Suprapubic skin (tissue), 4 donors: ENCODE results near the gene PALB2. TPM values are rescaled to one million over a fixed set of nuclear protein-coding genes. Genes with fewer than 3 reads are reported as not detected.

Experiments used
- DNase-seq, 2 donors: peaks; one replicate each; pipeline ENCODE4 v3.0.0-alpha.2; 2019; ENCODE audit warnings: low spot score in 2 of 2
- H3K27ac ChIP-seq: fragments of 200-600 bp; sonication (generic); one replicate; pipeline ENCODE4 v1.5.1; 2019
- H3K27me3 ChIP-seq: fragments of 200-600 bp; sonication (generic); one replicate; pipeline ENCODE4 v1.5.1; 2019
- H3K36me3 ChIP-seq: fragments of 200-600 bp; sonication (generic); one replicate; pipeline ENCODE4 v1.5.1; 2019
- H3K4me1 ChIP-seq: fragments of 200-600 bp; sonication (generic); one replicate; pipeline ENCODE4 v1.5.1; 2019
- H3K4me3 ChIP-seq: fragments of 200-600 bp; sonication (generic); one replicate; pipeline ENCODE4 v1.5.1; 2019; ENCODE audit warnings: mild to moderate bottlenecking
- H3K9me3 ChIP-seq: fragments of 200-600 bp; sonication (generic); one replicate; pipeline ENCODE4 v1.5.1; 2019
- CTCF ChIP-seq, 2 donors: fragments of 200-600 bp in 1 of 2; fragments of 450-650 bp in 1 of 2; sonication (generic) in 1 of 2; IDR thresholded peaks; one replicate each; pipeline ENCODE4 v1.5.1; 2016 to 2019; ENCODE audit warnings: antibody characterized with exemption in 2 of 2, mild to moderate bottlenecking in 1 of 2, moderate library complexity in 1 of 2
- EP300 ChIP-seq: sonication (generic); formaldehyde crosslinking; IDR thresholded peaks from one replicate; pipeline ENCODE4 v1.6.1; 2017; ENCODE audit warnings: antibody characterized with exemption
- POLR2A ChIP-seq, 2 donors: fragments of 450-650 bp; IDR thresholded peaks; one replicate each; pipeline ENCODE4 v1.6.1; 2017; ENCODE audit warnings: antibody characterized with exemption in 2 of 2, mild to moderate bottlenecking in 2 of 2, moderate library complexity in 2 of 2
- POLR2AphosphoS5 ChIP-seq, 3 donors: sonication (generic); formaldehyde crosslinking; IDR thresholded peaks; one replicate each; pipeline ENCODE4 v1.6.1; 2017; ENCODE audit warnings: antibody characterized with exemption in 3 of 3
- WGBS: methylation state at CpG from one replicate; pipeline ENCODE4 v1.1.5; 2018; 5-methylcytosine and 5-hydroxymethylcytosine counted together
- total RNA-seq, 4 donors: library from RNA; depleted of rRNA; stranded (reverse); fragments of >200 nt; gene quantifications; one replicate each; pipeline ENCODE4 v1.1.0, GENCODE V29; 2016

Gene PALB2
- total RNA-seq, 4 donors from 2014 or later = 11.8 to 16.8 (median 15.8) TPM

GRCh38 chr16:23673971-23674614 is 33.0 kb upstream of the PALB2 start:
- Histone ChIP-seq H3K27ac (no peak overlapping the region), H3K9me3 (no peaks in the 10 kb centered on the region), H3K36me3 (peaks cover 26% of the 10 kb centered on the region), H3K4me3 (no peak overlapping the region), H3K4me1 (peaks cover 11% of the 10 kb centered on the region), H3K27me3 (no peaks in the 10 kb centered on the region)
- 79% methylated on average over 8 of the region's 8 CpGs for WGBS
- no peak for DNase-seq
- no peak for TF ChIP-seq POLR2AphosphoS5 (IDR thresholded peaks at IDR 0.05)
- TF ChIP-seq POLR2A (IDR thresholded peaks at IDR 0.05) = no peak
- TF ChIP-seq CTCF (IDR thresholded peaks at IDR 0.05) = no peak
- TF ChIP-seq EP300 = no peak

- Histone ChIP-seq H3K4me3 (no peak overlapping the region), H3K36me3 (peaks cover 64% of the 10 kb centered on the region), H3K27me3 (no peaks in the 10 kb centered on the region), H3K27ac (no peak overlapping the region), H3K9me3 (no peaks in the 10 kb centered on the region), H3K4me1 (no peaks in the 10 kb centered on the region)
- 87% methylated on average over 4 of the region's 4 CpGs for WGBS
- DNase-seq = no peak
- TF ChIP-seq POLR2A (IDR thresholded peaks at IDR 0.05) (no peak), EP300 (no peak), POLR2AphosphoS5 (IDR thresholded peaks at IDR 0.05) (no peak), CTCF (IDR thresholded peaks at IDR 0.05) (no peak)
These were observed 29.1 kb upstream of the PALB2 start for GRCh38 chr16:23670137-23670776.

GRCh38 chr16:23668873-23669272 is 27.8 kb upstream of the PALB2 start:
- Histone ChIP-seq H3K27ac (no peak overlapping the region), H3K36me3 (peaks cover 78% of the 10 kb centered on the region), H3K4me1 (no peaks in the 10 kb centered on the region), H3K27me3 (no peaks in the 10 kb centered on the region), H3K9me3 (no peaks in the 10 kb centered on the region), H3K4me3 (no peak overlapping the region)
- TF ChIP-seq CTCF (IDR thresholded peaks at IDR 0.05) (no peak), POLR2A (IDR thresholded peaks at IDR 0.05) (no peak), EP300 (no peak), POLR2AphosphoS5 (IDR thresholded peaks at IDR 0.05) (no peak)
- WGBS = 91% methylated on average over 4 of the region's 4 CpGs
- DNase-seq = no peak

- Histone ChIP-seq H3K36me3 (peaks cover 85% of the 10 kb centered on the region), H3K4me3 (no peak overlapping the region), H3K4me1 (no peaks in the 10 kb centered on the region), H3K27ac (no peak overlapping the region), H3K27me3 (no peaks in the 10 kb centered on the region), H3K9me3 (no peaks in the 10 kb centered on the region)
- DNase-seq = no peak
- WGBS = 89% methylated on average over 1 of the region's 1 CpG
- no peak for TF ChIP-seq EP300
- no peak for TF ChIP-seq POLR2A (IDR thresholded peaks at IDR 0.05)
- no peak for TF ChIP-seq CTCF (IDR thresholded peaks at IDR 0.05)
- no peak for TF ChIP-seq POLR2AphosphoS5 (IDR thresholded peaks at IDR 0.05)
These were observed 27.1 kb upstream of the PALB2 start for GRCh38 chr16:23668225-23668624.

- 96% methylated on average over 6 of the region's 6 CpGs for WGBS
- H3K27me3 ChIP-seq = no peaks in the 10 kb centered on the region
- TF ChIP-seq POLR2A (IDR thresholded peaks at IDR 0.05) (no peak), EP300 (no peak)
- no peaks in the 10 kb centered on the region for H3K4me1 ChIP-seq
- H3K4me3 ChIP-seq = no peak overlapping the region
- no peak overlapping the region for H3K27ac ChIP-seq
- no peak for DNase-seq
- no peaks in the 10 kb centered on the region for H3K9me3 ChIP-seq
- H3K36me3 ChIP-seq = peaks cover 94% of the 10 kb centered on the region
These were observed 26.2 kb upstream of the PALB2 start for GRCh38 chr16:23667355-23667659.
